Duodenal mucosa (tissue), 2 donors: Measurements from ENCODE around the gene LPCAT1.

ENCODE experiments used
- H3K27ac ChIP-seq: one replicate; pipeline ENCODE4 v1.7.0; 2013; ENCODE audit warnings: low read depth, low read length
- H3K27me3 ChIP-seq, 2 donors: one replicate each; pipeline ENCODE4 v1.7.0; 2013; ENCODE audit warnings: low read length in 2 of 2, control low read depth in 1 of 2; ENCODE audit not compliant: insufficient read depth in 2 of 2, control insufficient read depth in 1 of 2
- H3K36me3 ChIP-seq, 2 donors: one replicate each; pipeline ENCODE4 v1.7.0; 2013; ENCODE audit warnings: low read length in 2 of 2, control low read depth in 1 of 2; ENCODE audit not compliant: insufficient read depth in 2 of 2, control insufficient read depth in 1 of 2
- H3K4me1 ChIP-seq, 2 donors: one replicate each; pipeline ENCODE4 v1.7.0; 2013; ENCODE audit warnings: low read length in 2 of 2, control low read depth in 1 of 2; ENCODE audit not compliant: insufficient read depth in 2 of 2, control insufficient read depth in 1 of 2
- H3K4me3 ChIP-seq, 2 donors: one replicate each; pipeline ENCODE4 v1.7.0; 2013; ENCODE audit warnings: low read length in 2 of 2, low read depth in 1 of 2
- H3K9ac ChIP-seq, 2 donors: one replicate each; pipeline ENCODE4 v1.7.0; 2013; ENCODE audit warnings: low read length in 2 of 2, low read depth in 1 of 2
- H3K9me3 ChIP-seq, 2 donors: one replicate each; pipeline ENCODE4 v1.7.0; 2013; ENCODE audit warnings: low read length in 2 of 2, control low read depth in 1 of 2; ENCODE audit not compliant: control insufficient read depth in 1 of 2

LPCAT1 gene

GRCh38 chr5:1443171-1443570 lies 80.6 kb downstream of the LPCAT1 start:
- Histone ChIP-seq H3K9me3 (no peaks in the 10 kb centered on the region), H3K4me1 (peaks cover 6 to 15% of the 10 kb centered on the region in 2 donors), H3K36me3 (no peaks in the 10 kb centered on the region), H3K9ac (no peak overlapping the region), H3K27me3 (peaks cover 22 to 24% of the 10 kb centered on the region in 2 donors), H3K27ac (no peak overlapping the region), H3K4me3 (no peak overlapping the region)

- Histone ChIP-seq H3K9me3 (no peaks in the 10 kb centered on the region), H3K4me3 (no peak overlapping the region), H3K27me3 (peaks cover 22 to 24% of the 10 kb centered on the region in 2 donors), H3K36me3 (no peaks in the 10 kb centered on the region), H3K9ac (no peak overlapping the region), H3K4me1 (peaks cover 2 to 14% of the 10 kb centered on the region in 2 donors), H3K27ac (no peak overlapping the region)
These were observed 81.3 kb downstream of the LPCAT1 start for GRCh38 chr5:1442222-1443145.

GRCh38 chr5:1441166-1441865 lies 82.4 kb downstream of the LPCAT1 start:
- no peak overlapping the region for H3K4me3 ChIP-seq
- no peak overlapping the region for H3K9ac ChIP-seq
- H3K36me3 ChIP-seq: no peaks in the 10 kb centered on the region
- H3K9me3 ChIP-seq: no peaks in the 10 kb centered on the region
- peaks cover 22 to 24% of the 10 kb centered on the region in 2 donors for H3K27me3 ChIP-seq
- no peak overlapping the region for H3K27ac ChIP-seq
- peaks cover 5 to 14% of the 10 kb centered on the region in 2 donors for H3K4me1 ChIP-seq

- no peak overlapping the region for H3K4me3 ChIP-seq
- H3K9ac ChIP-seq: no peak overlapping the region
- H3K27me3 ChIP-seq: peaks cover 22 to 24% of the 10 kb centered on the region in 2 donors
- peaks cover 5 to 14% of the 10 kb centered on the region in 2 donors for H3K4me1 ChIP-seq
- no peak overlapping the region for H3K27ac ChIP-seq
- H3K9me3 ChIP-seq: no peaks in the 10 kb centered on the region
- no peaks in the 10 kb centered on the region for H3K36me3 ChIP-seq
These were observed 83.7 kb downstream of the LPCAT1 start for GRCh38 chr5:1440098-1440493.

- no peak overlapping the region for H3K4me3 ChIP-seq
- H3K36me3 ChIP-seq: no peaks in the 10 kb centered on the region
- H3K27me3 ChIP-seq: peaks cover 21 to 24% of the 10 kb centered on the region in 2 donors
- H3K27ac ChIP-seq: no peak overlapping the region
- H3K9me3 ChIP-seq: no peaks in the 10 kb centered on the region
- no peak overlapping the region for H3K9ac ChIP-seq
- peaks cover 5 to 14% of the 10 kb centered on the region in 2 donors for H3K4me1 ChIP-seq
These were observed 84.2 kb downstream of the LPCAT1 start for GRCh38 chr5:1439388-1440097.

- H3K9me3 ChIP-seq: no peaks in the 10 kb centered on the region
- peaks cover 5 to 10% of the 10 kb centered on the region in 2 donors for H3K4me1 ChIP-seq
- no peak overlapping the region for H3K4me3 ChIP-seq
- no peaks in the 10 kb centered on the region for H3K36me3 ChIP-seq
- H3K27ac ChIP-seq: no peak overlapping the region
- peaks cover 15 to 18% of the 10 kb centered on the region in 2 donors for H3K27me3 ChIP-seq
- no peak overlapping the region for H3K9ac ChIP-seq
These were observed 84.9 kb downstream of the LPCAT1 start for GRCh38 chr5:1438871-1439270.

- H3K9me3 ChIP-seq: no peaks in the 10 kb centered on the region
- peaks cover 5 to 10% of the 10 kb centered on the region in 2 donors for H3K4me1 ChIP-seq
- H3K9ac ChIP-seq: no peak overlapping the region
- H3K36me3 ChIP-seq: no peaks in the 10 kb centered on the region
- H3K27ac ChIP-seq: no peak overlapping the region
- H3K27me3 ChIP-seq: peaks cover 8 to 9% of the 10 kb centered on the region in 2 donors
- H3K4me3 ChIP-seq: no peak overlapping the region
These were observed 85.7 kb downstream of the LPCAT1 start for GRCh38 chr5:1437876-1438559.

GRCh38 chr5:1437226-1437829 lies 86.4 kb downstream of the LPCAT1 start:
- peaks cover 4 to 5% of the 10 kb centered on the region in 2 donors for H3K27me3 ChIP-seq

GRCh38 chr5:1436681-1437080 lies 87.1 kb downstream of the LPCAT1 start:
- Histone ChIP-seq H3K27me3 (peaks cover 2 to 5% of the 10 kb centered on the region in 2 donors), H3K4me1 (peaks cover 5 to 10% of the 10 kb centered on the region in 2 donors), H3K9ac (no peak overlapping the region), H3K4me3 (no peak overlapping the region), H3K36me3 (no peaks in the 10 kb centered on the region), H3K9me3 (no peaks in the 10 kb centered on the region), H3K27ac (no peak overlapping the region)

More at GRCh38 chr5:1437226-1437829, 86.4 kb downstream of the LPCAT1 start:
- H3K4me1 ChIP-seq: peaks cover 5 to 10% of the 10 kb centered on the region in 2 donors
- no peak overlapping the region for H3K4me3 ChIP-seq
- H3K27ac ChIP-seq: no peak overlapping the region
- no peaks in the 10 kb centered on the region for H3K36me3 ChIP-seq
- no peak overlapping the region for H3K9ac ChIP-seq
- no peaks in the 10 kb centered on the region for H3K9me3 ChIP-seq
